ENCODE data around the gene FGFRL1.

- TF ChIP-seq EZH2 (IDR thresholded peaks at IDR 0.05), result no peak
- no peak for TF ChIP-seq POLR2AphosphoS5 (IDR thresholded peaks at IDR 0.05; ENCODE audit: borderline replicate concordance, low read depth, low read length)
Observed at GRCh38 chr4:1009542-1010394, 1.7 kb upstream of the FGFRL1 start.

Data from SK-N-MC (cell line).